H1 (cell line): Measurements from ENCODE around the gene CCNK. TPM values are rescaled to one million over a fixed set of nuclear protein-coding genes. Genes with fewer than 3 reads are reported as not detected.

ENCODE experiments used
- BCL11A ChIP-seq, 2 experiments: IDR thresholded peaks; one replicate each; pipeline ENCODE4 v1.6.1; 2011; ENCODE audit warnings: low read depth in 2 of 2, low read length in 2 of 2, mild to moderate bottlenecking in 2 of 2
- CEBPB ChIP-seq: IDR thresholded peaks from 2 replicates; pipeline ENCODE4 v1.6.1; 2012; ENCODE audit warnings: low read depth, low read length
- CREB1 ChIP-seq: IDR thresholded peaks from 2 replicates; pipeline ENCODE4 v1.6.1; 2012; ENCODE audit warnings: inconsistent platforms
- CTBP2 ChIP-seq: IDR thresholded peaks from 2 replicates; pipeline ENCODE4 v1.7.0; 2011; ENCODE audit warnings: borderline replicate concordance, mild to moderate bottlenecking, moderate library complexity, mixed read lengths, low read length; ENCODE audit not compliant: insufficient read depth, insufficient read length
- POU5F1 ChIP-seq: IDR thresholded peaks from 2 replicates; pipeline ENCODE4 v1.6.1; 2011; ENCODE audit warnings: low read depth, mild to moderate bottlenecking, low read length, moderate library complexity
- RAD21 ChIP-seq, 2 experiments: IDR thresholded peaks in 1 of 2; conservative IDR thresholded peaks in 1 of 2; 2 replicates each; pipeline ENCODE4 v1.6.1; 2011; ENCODE audit warnings: low read depth in 2 of 2, low read length in 2 of 2, improper control_type of control experiment in 1 of 2, inconsistent platforms in 1 of 2, mild to moderate bottlenecking in 1 of 2, moderate library complexity in 1 of 2
- SUZ12 ChIP-seq: fragments of 200-600 bp; sonication (generic); IDR thresholded peaks from 2 replicates; pipeline ENCODE4 v1.6.1; 2012; ENCODE audit warnings: mild to moderate bottlenecking, inconsistent platforms, low read length, moderate library complexity, mixed read lengths
- TEAD4 ChIP-seq: IDR thresholded peaks from 2 replicates; pipeline ENCODE4 v1.6.1; 2012; ENCODE audit warnings: low read depth, low read length, inconsistent platforms, mixed read lengths
- polyA plus RNA-seq, 7 experiments: library from polyadenylated mRNA; depleted of rRNA in 3 of 7; stranded (reverse) in 5 of 7; unstranded in 2 of 7; fragments of >200 nt in 5 of 7; fragments of 200-250 nt in 2 of 7; gene quantifications; 1 replicate in 5 of 7; 2 replicates in 1 of 7; 4 replicates in 1 of 7; pipeline versions ENCODE4 v1.2.1 to v1.2.3, GENCODE V29; 2011 to 2013; ENCODE audit warnings: missing spikeins in 2 of 7, mixed read lengths in 2 of 7
- total RNA-seq: library from RNA; stranded (reverse); fragmentation: NEBNext Ultra II Directional; extraction: Animal tissue kit (Norgen Biotek cat#: 25700); gene quantifications from 2 replicates; pipeline ENCODE4 v1.2.1, GENCODE V29; 2021

Gene CCNK
- total and polyA plus RNA-seq, 2 of the 8 experiments (the other 6 are each of a cell fraction or from before 2014, with no cell fraction given), result 10.7 to 82.7 TPM

- TF ChIP-seq TEAD4 (no peak), BCL11A (IDR thresholded peaks at IDR 0.05; ENCODE audit: low read depth in 2 of 2, low read length in 2 of 2) (no peak), SUZ12 (no peak), CEBPB (no peak), RAD21 (IDR thresholded peaks at IDR 0.05 in 1 of 2, conservative IDR thresholded peaks at IDR 0.05 in 1 of 2; ENCODE audit: low read depth in 2 of 2, low read length in 2 of 2) (no peak), CREB1 (no peak), POU5F1 (no peak), CTBP2 (no peak)
Measured at GRCh38 chr14:99554757-99555531, 73.7 kb downstream of the CCNK start (continued).
